CD4-positive, alpha-beta T cell treated with Interleukin-6 for 4 hours (primary cell): Measurements from ENCODE around the gene SARS1.

Source experiments
- DNase-seq: peaks from one replicate; pipeline ENCODE4 v3.0.0-alpha.2; 2020; ENCODE audit warnings: mixed read lengths

The SARS1 gene

DNA sequence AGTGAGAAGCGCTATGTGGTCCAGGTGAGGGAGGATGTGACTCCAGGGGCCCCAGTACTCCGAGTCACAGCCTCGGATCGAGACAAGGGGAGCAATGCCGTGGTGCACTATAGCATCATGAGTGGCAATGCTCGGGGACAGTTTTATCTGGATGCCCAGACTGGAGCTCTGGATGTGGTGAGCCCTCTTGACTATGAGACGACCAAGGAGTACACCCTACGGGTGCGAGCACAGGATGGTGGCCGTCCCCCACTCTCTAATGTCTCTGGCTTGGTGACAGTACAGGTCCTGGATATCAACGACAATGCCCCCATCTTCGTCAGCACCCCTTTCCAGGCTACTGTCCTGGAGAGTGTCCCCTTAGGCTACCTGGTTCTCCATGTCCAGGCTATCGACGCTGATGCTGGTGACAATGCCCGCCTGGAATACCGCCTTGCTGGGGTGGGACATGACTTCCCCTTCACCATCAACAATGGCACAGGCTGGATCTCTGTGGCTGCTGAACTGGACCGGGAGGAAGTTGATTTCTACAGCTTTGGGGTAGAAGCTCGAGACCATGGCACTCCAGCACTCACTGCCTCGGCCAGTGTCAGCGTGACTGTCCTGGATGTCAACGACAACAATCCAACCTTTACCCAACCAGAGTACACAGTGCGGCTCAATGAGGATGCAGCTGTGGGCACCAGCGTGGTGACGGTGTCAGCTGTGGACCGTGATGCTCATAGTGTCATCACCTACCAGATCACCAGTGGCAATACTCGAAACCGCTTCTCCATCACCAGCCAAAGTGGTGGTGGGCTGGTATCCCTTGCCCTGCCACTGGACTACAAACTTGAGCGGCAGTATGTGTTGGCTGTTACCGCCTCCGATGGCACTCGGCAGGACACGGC is 37.8 kb downstream of the SARS1 start:
- no peak for DNase-seq

DNA sequence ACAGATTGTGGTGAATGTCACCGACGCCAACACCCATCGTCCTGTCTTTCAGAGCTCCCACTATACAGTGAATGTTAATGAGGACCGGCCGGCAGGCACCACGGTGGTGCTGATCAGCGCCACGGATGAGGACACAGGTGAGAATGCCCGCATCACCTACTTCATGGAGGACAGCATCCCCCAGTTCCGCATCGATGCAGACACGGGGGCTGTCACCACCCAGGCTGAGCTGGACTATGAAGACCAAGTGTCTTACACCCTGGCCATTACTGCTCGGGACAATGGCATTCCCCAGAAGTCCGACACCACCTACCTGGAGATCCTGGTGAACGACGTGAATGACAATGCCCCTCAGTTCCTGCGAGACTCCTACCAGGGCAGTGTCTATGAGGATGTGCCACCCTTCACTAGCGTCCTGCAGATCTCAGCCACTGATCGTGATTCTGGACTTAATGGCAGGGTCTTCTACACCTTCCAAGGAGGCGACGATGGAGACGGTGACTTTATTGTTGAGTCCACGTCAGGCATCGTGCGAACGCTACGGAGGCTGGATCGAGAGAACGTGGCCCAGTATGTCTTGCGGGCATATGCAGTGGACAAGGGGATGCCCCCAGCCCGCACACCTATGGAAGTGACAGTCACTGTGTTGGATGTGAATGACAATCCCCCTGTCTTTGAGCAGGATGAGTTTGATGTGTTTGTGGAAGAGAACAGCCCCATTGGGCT is 38.6 kb downstream of the SARS1 start:
- DNase-seq: no peak

DNA sequence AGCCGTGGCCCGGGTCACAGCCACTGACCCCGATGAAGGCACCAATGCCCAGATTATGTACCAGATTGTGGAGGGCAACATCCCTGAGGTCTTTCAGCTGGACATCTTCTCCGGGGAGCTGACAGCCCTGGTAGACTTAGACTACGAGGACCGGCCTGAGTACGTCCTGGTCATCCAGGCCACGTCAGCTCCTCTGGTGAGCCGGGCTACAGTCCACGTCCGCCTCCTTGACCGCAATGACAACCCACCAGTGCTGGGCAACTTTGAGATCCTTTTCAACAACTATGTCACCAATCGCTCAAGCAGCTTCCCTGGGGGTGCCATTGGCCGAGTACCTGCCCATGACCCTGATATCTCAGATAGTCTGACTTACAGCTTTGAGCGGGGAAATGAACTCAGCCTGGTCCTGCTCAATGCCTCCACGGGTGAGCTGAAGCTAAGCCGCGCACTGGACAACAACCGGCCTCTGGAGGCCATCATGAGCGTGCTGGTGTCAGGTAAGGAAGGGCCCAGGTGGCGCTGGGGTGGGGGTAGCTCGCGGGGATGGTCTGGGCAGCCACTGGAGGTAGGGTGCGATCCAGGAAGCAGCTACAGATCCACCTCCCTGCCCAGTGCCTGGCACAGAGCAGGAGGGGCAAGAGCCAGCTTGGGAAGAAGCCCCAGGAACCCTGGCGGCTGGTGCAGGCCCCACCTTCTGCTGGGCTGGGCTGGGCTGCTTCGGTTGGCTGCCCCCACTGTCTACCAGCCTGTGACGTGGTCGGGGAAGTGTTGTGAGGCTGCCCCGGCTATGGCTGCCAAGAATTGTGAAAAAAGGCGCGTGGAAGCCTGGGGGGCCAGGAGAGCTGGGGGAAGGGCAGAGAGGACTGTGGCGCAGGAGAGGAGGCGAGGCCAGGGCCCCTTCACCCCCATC is 39.4 kb downstream of the SARS1 start:
- DNase-seq: no peak

DNA sequence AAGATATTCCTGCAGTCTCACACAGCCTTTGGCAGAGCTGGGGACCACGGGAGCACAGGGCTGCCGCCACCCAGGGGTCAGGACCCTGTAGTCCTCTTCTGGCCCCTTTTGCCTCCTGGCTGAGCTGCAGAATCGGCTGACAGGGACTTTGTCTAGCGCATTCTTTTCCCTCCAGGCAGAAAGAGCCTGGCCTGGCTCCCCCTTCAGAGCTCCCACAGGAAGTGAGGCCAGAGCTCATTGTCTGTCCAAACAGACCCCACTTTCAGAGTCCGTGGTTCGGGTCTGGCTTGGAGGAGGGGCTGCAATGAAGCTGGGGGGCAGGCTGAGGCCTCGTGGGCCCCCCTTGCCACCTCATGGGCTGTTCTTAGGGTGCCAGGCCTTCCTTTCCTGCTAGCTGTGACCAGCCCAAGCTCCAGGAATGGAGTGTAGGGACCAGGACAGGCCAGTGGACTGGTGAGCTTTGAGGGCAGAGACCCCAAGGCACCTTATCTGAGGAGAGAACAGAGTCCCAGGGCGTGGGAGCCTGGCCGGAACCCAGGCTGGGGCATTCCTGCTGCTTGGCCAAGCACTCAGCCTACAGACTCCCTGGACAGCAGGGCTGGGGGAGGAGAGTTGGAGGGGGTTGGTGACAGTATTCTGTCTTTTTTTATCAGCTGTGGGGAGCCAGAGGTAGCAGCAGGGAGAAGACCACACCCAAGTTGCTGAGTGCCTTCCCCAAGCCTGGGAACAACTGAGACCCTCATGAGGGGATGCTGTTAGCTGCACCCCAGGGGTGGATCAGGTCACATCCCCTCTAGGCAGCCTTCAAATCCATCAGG is 40.3 kb downstream of the SARS1 start:
- no peak for DNase-seq

DNA sequence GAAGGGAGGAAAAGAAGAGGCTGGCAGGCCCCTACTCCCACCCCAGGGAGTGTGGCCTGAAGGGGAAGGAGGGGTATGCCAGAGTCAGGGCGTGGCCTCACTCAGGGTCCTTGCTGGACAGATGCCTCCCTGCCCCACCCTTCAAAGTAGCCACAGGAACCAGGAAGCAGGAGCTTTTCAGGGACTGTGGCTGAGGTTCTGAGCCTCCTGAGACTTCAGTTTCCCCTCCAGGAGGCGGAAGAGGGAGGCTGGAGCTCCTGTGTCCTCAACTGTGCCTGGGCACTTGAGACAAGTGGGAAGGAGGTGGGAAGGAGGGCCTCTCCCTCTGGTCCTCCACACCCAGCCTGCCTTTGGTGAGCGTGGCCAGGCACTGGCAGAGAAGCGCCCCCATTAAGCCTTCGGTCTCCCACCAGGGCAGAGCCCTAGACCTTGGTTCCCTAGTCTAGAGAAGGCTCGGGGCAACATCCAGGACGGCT is 40.9 kb downstream of the SARS1 start:
- DNase-seq: no peak

GRCh38 chr1:109255097-109255651 is 41.5 kb downstream of the SARS1 start:
- no peak for DNase-seq

DNA sequence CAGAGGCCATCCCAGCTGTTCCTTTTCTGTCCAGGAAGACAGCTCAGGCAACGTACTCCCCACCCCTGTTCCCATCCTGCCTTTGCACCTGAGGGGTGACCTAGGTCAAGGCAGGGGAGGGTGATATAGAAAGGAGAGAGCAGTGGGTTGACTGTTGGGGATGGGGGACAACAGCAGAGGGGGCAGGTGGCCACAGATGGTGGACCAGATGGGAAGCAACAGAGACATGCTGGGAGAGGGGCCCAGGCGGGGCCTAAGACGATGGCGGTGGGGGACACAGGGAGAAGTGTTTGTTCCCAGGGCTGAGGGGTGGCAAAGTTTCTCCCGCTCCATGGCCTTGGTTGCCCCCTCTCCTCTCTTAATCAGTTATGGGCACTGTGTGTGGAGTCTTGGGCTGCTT is 42.0 kb downstream of the SARS1 start:
- DNase-seq: no peak

- no peak for DNase-seq
Measured at GRCh38 chr1:109256085-109256484, 42.4 kb downstream of the SARS1 start.

DNA sequence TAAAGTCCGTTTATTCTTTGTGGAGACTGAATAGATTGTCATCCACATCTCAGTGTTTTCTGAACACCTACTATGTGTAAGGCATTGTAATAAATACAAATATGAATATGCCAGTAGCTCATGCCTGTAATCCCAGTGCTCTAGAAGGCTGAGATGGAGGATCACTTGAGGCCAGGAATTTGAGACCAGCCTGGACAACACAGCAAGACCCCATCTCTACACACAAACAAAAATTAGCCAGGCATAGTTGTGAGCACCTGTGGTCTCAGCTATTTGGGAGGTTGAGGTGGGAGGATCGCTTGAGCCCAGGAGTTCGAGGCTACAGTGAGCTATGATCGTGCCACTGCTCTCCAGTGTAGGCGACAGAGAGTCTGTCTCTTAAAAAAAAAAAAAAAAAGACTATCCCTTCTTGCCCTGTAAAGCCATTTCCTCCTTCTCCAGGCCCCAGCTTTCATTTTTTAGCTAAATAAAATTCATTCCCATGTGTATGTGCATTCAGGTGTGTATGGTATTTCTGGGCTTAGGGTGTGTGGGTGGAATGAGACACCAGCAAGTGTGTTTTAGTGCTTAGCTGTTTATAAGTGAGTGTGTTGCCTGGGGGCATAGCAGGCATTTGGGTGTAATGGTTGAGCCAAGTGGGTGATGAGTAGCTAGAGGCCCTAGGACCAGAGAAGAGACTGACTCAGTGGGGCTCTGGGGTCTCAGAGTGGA is 43.4 kb downstream of the SARS1 start:
- no peak for DNase-seq

DNA sequence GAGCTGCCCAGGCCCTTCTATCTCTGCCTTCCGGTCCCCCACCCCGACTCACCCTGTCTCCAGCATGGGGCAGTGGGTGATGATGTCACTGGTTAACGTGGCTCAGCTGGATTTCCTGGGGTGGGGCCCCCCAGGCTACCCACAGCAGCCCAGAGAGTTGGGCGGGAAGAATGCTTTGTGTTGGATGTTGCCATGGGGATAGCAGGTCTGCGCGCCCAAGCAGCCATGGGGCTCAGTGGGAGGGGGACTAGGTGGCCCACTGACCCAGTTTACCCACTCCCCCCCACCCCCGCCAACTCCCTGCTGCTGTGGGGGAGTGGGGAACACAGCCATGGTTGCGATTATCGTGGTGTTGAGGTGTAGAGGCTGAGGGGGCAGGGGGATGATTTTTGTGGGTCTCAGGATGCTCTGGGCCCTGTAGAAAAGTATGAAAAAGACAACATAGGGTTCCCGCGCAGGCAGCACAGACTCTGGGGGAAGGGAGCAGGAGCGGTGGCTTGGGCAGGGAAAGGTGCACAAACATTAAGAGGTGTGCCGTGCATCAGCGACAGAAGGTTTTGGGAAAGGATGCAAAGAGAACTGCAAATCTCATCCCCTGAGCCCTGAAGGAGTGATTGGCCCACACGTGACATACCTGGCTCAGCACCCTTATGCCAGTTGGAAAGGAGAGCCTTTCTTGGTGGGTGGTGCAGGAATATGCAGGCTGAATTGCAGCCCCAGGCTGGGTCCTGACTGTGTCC is 44.1 kb downstream of the SARS1 start:
- DNase-seq: no peak

GRCh38 chr1:109258481-109259466 is 45.1 kb downstream of the SARS1 start:
- DNase-seq: no peak

- no peak for DNase-seq
Measured at GRCh38 chr1:109259674-109260557, 46.2 kb downstream of the SARS1 start.

- no peak for DNase-seq
Measured at GRCh38 chr1:109261006-109261405, 47.3 kb downstream of the SARS1 start.

DNA sequence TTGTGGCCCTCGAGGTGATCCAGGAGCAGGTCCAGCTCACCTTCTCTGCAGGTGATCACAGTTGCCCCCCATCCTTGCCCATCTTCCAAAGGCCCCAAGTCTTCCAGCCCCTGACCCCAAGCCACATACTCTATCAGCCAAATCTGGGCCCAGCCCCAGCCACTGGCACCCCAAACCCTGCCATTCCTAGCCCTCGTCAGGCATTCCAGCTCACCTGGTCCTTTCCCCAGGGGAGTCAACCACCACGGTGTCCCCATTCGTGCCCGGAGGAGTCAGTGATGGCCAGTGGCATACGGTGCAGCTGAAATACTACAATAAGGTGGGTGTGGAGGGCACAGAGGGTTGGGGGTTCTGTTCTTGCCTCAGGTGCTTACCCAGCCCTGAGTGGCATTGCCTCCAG is 47.9 kb downstream of the SARS1 start:
- no peak for DNase-seq

GRCh38 chr1:109262231-109263055 is 48.7 kb downstream of the SARS1 start:
- no peak for DNase-seq

DNA sequence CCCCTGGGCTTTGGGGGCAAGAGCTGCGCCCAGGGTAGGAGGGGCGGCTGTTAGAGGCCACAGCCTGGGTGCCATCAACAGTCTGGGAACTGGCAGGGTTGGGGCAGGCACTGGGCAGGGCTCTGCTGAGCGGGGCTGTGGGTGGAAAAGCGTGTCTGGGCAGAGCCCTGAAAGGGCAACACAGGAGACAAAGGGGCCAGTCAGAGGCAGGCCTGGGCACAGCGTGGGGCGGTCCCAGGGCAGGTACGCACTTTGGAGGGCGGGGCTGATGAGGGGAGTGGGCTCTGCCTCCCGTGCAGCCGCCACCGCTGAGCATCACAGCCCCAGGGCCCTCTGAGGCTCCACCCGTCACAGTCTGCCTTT is 49.5 kb downstream of the SARS1 start:
- DNase-seq: no peak
